GM06990 (cell line): Measurements from ENCODE around the gene NRCAM.

Source experiments
- DNase-seq: peaks from one replicate; pipeline ENCODE4 v3.0.0-alpha.2; 2011; ENCODE audit not compliant: insufficient read length; ENCODE audit errors: extremely low read depth
- H3K27me3 ChIP-seq: replicated peaks from 2 replicates; pipeline ENCODE4 v1.6.0; 2011; ENCODE audit warnings: low read length; ENCODE audit not compliant: control insufficient read depth, insufficient read depth
- H3K36me3 ChIP-seq: 2 replicates; pipeline ENCODE4 v1.5.1; 2011; ENCODE audit warnings: low read length; ENCODE audit not compliant: control insufficient read depth, insufficient read depth
- H3K4me3 ChIP-seq: replicated peaks from 2 replicates; pipeline ENCODE4 v1.5.1; 2011; ENCODE audit warnings: low read depth, mild to moderate bottlenecking, control low read depth, low read length
- CTCF ChIP-seq: IDR thresholded peaks from 2 replicates; pipeline ENCODE4 v1.5.1; 2011; ENCODE audit warnings: low read length, control low read depth, mild to moderate bottlenecking, inconsistent platforms; ENCODE audit not compliant: insufficient read depth, poor library complexity, severe bottlenecking

The NRCAM gene

GRCh38 chr7:108291791-108292440, 164.3 kb downstream of the NRCAM start:
- Histone ChIP-seq H3K36me3 (no peaks in the 10 kb centered on the region), H3K27me3 (no peaks in the 10 kb centered on the region; the same call in 1 of the 2 replicates), H3K4me3 (no peak overlapping the region)
- no peak for DNase-seq
- no peak for TF ChIP-seq CTCF

- no peaks in the 10 kb centered on the region for H3K36me3 ChIP-seq
- no peak for DNase-seq
- no peaks in the 10 kb centered on the region; the same call in 1 of the 2 replicates for H3K27me3 ChIP-seq
- no peak overlapping the region for H3K4me3 ChIP-seq
- TF ChIP-seq CTCF, result no peak
These were observed 165.1 kb downstream of the NRCAM start for GRCh38 chr7:108291152-108291508.

- H3K27me3 ChIP-seq, result no peaks in the 10 kb centered on the region; the same call in 1 of the 2 replicates
- no peaks in the 10 kb centered on the region for H3K36me3 ChIP-seq
- no peak overlapping the region for H3K4me3 ChIP-seq
- no peak for TF ChIP-seq CTCF
- DNase-seq, result no peak
These were observed 165.6 kb downstream of the NRCAM start for GRCh38 chr7:108290459-108291151.

GRCh38 chr7:108289852-108290251, 166.4 kb downstream of the NRCAM start:
- no peak for TF ChIP-seq CTCF
- DNase-seq, result no peak
- Histone ChIP-seq H3K36me3 (no peaks in the 10 kb centered on the region), H3K4me3 (no peak overlapping the region), H3K27me3 (no peaks in the 10 kb centered on the region; the same call in 1 of the 2 replicates)

GRCh38 chr7:108287857-108288256, 168.4 kb downstream of the NRCAM start:
- Histone ChIP-seq H3K27me3 (no peaks in the 10 kb centered on the region), H3K4me3 (no peak overlapping the region), H3K36me3 (no peaks in the 10 kb centered on the region)
- DNase-seq, result no peak
- TF ChIP-seq CTCF, result no peak
